CD4-positive, alpha-beta T cell treated with Interleukin-2 at 100 ng/mL for 4 hours (primary cell): ENCODE data around the gene ABCF2.

ENCODE experiments used
- DNase-seq: peaks from one replicate; pipeline ENCODE4 v3.0.0-alpha.2; 2020; ENCODE audit warnings: low spot score

The ABCF2 gene

DNA sequence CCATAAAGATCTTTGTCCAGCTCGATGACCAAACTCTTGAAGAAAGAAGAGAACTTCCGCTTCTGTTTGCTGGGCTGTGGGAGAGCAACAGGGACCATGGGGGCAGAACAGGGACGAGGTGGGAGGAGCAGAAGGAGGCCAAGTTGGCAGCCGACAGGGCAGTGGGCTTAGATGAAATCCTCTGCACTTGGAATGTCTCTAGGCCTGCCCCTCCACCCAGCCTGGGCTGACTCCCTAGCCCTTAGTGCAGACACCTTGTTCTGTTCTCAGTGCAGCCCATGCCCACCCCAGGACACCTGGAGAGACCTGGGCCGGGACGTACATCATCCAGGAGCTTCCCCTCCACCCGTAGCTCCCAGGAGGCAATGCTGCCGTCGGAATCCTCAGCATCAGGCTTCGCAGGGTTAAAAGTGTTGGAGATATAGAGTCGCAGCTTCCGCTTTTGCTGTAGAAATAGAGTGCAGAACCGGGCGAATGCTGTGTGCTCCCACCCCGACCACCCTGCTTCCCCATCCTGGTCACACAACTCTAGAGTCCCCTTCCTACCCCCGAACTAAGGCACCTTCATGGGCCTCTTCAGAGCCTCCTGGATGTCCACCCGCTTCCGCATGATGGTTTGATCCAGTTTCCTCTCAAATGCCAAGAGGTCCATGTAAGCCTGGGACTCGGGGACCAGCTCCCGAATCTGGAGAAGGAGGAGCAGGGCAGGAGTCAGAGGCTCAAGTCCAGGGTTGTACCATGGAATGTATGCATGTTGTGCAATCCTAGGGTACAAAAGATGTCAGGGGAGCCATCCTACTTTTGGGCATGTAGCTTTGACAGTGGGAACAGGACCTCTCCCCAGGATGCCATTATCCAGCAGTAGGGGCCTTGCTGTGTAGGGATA, 15.4 kb upstream of the ABCF2 start:
- no peak for DNase-seq

DNA sequence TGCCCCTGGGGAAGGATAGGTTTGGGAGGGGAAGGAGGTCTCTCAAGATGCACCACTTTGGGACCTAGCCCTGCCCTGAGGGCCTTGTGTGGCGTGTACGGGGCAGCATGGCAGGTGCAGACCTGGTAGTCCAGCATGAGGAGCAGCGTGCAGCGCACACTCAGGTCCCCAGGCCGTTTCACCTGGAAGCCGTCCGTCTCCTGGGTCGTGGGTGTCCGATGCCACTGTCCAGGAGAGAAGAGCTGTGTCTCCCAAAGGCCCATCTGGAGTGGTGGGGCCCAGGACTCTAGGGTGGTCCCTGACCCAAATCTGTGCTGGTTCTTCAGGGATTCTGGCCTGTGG, 14.7 kb upstream of the ABCF2 start:
- DNase-seq = no peak

DNA sequence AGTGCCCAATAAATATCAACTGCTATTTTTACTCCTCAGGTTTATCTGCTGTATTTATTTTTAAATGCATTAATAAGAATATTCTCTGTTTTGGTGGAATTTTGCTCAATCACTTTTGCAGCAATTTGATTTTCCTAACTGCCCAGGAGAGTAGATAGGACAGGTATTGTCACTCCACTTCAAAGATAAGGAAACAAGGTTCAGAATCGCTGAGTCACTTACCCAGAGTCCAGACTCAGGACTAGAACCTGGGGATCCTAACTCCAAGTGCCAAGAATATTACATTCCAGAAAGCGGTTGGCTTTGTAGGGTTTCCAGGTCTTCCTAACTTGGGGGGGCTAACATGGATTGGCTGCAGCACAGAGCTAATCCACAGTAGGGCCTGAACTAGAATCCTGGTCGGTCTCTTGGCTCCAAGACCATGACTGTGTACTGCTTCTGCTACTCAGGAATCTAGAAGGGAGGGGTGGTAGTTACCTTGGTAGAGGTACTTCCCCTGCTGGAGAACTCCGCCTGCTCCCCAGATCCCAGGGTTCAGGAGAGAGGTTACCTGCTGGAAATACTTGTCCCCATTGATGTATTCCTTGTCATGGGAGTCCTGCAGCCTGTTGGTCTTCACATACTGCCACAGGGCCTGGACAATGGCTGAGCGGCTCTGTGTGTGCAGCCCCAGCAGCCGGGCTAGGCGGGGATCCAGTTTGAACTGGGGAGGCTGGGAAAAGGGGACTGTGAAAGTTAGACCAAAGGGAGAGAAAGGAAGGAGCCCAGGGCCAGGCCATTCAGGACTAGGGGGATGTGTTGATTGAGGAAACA, 14.1 kb upstream of the ABCF2 start:
- no peak for DNase-seq

DNA sequence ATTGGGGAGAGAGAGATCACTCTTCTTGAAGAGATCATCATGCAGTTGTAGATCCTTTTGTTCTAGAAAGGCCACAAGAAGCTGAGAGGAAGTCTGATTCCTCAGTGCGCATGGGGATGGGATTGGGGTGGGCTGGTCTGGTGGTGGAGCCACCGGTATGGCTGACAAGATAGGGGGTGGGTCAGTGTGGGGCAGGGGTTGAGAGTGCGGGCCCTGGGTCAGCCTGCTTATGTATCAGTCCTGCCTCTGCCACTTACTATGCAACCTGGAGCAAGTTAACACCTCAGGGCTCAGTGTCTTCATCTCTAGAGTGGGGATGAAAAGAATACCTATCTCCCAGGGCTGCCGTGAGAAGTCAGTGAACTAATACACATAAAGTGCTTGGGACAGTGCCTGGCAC, 13.5 kb upstream of the ABCF2 start:
- DNase-seq = no peak

DNA sequence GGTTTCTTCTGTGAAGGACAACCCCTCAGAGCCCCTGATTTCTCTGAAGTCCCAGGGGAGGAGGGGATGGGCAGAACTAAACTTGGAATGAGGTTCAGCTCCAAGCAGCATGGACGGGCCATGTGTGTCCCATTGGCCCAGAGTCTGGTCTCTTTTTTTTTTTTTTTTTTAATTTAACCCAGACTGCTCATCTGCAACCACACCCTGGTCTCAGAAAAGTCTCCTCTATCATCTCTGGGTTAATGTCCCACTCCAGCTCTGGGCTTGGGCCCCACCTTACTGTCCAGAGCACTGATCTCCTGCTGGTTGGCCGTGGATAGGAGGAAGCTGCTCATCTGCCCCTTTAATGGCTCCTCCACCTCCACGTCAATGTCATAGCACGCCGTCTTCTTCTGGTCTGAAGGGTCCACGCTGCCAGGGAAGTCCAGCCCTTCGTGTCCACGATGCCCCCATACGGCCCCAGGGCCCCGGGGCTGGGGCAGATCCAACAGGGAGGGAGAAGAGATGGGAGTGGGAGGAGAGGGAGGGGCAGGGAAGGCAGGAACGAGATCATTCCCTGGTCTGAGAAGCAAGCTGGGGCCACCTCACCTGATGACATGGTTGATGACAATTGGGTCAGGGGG, 12.9 kb upstream of the ABCF2 start:
- no peak for DNase-seq

DNA sequence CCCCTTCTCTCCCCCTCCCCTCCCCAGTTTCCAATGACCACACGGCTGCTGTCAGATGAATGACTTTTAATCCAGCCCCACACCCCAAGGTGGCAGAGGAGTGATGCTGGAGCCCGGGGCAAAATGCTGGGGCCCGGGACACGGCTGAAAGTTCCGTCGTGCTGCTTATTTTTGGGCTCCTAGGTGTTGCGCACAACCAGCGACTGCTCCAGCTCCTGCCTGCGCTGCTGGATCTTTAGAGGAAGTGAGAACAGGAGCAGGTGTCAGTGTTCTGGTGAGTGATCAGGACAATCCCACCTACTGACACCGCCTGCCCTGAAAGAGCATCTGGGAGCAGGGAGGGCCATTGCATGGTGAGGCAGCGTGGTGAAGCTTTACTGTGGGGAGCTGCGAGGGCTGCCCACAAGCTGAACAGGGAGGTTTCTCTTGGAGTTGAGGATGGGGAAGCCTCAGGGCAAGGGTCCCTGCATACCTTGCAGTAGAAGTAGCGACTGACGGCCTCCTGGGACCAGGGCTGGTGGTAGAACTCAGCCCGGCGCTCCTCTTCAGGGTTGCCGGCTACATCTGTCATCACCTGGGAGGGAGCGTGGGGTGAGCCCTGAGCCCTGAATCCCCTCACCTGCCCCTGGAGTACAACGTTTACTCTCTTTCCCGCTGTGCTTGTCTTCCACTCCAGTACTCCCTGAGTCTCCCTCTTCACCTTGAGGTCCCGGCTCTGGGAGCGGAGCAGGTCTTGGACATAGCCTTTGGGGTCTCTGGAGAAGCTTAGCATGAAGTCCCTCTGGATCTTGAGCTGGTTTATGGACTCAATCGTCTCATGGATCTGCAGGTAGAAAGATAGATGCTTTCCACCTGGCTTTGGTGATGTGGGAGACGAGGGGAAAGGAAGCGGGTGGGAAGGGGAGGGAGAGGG, 12.2 kb upstream of the ABCF2 start:
- no peak for DNase-seq

DNA sequence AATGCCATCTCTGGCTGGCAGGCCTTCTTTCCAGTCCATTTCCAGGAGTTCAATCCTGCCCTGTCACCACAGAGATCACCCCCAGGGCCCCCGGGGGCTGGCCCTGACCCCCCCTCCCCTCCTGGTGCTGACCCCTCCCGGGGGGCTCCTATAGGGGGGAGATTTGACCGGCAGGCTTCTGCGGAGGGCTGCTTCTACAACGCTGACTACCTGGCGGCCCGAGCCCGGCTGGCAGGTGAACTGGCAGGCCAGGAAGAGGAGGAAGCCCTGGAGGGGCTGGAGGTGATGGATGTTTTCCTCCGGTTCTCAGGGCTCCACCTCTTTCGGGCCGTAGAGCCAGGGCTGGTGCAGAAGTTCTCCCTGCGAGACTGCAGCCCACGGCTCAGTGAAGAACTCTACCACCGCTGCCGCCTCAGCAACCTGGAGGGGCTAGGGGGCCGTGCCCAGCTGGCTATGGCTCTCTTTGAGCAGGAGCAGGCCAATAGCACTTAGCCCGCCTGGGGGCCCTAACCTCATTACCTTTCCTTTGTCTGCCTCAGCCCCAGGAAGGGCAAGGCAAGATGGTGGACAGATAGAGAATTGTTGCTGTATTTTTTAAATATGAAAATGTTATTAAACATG, 11.3 kb upstream of the ABCF2 start:
- no peak for DNase-seq

DNA sequence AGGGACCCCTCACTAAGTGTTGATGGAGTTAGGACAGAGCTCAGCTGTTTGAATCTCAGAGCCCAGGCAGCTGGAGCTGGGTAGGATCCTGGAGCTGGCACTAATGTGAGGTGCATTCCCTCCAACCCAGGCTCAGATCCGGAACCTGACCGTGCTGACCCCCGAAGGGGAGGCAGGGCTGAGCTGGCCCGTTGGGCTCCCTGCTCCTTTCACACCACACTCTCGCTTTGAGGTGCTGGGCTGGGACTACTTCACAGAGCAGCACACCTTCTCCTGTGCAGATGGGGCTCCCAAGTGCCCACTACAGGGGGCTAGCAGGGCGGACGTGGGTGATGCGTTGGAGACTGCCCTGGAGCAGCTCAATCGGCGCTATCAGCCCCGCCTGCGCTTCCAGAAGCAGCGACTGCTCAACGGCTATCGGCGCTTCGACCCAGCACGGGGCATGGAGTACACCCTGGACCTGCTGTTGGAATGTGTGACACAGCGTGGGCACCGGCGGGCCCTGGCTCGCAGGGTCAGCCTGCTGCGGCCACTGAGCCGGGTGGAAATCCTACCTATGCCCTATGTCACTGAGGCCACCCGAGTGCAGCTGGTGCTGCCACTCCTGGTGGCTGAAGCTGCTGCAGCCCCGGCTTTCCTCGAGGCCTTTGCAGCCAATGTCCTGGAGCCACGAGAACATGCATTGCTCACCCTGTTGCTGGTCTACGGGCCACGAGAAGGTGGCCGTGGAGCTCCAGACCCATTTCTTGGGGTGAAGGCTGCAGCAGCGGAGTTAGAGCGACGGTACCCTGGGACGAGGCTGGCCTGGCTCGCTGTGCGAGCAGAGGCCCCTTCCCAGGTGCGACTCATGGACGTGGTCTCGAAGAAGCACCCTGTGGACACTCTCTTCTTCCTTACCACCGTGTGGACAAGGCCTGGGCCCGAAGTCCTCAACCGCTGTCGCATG, 10.5 kb upstream of the ABCF2 start:
- no peak for DNase-seq

DNA sequence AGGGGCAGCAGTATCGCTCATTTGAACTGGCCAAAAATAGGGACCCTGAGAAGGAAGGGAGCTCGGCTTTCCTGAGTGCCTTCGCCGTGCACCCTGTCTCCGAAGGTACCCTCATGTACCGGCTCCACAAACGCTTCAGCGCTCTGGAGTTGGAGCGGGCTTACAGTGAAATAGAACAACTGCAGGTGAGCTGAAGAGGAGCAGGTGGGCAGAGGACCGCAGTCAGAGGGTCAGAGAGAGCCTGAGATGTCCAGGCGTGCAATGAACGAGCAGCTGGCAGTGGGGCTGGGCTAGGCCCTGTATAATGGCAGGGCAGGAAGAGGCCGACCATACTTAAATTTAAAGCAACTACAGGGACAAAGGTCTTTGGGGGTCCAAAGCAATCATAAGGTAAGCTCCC, 9.4 kb upstream of the ABCF2 start:
- no peak for DNase-seq

DNA sequence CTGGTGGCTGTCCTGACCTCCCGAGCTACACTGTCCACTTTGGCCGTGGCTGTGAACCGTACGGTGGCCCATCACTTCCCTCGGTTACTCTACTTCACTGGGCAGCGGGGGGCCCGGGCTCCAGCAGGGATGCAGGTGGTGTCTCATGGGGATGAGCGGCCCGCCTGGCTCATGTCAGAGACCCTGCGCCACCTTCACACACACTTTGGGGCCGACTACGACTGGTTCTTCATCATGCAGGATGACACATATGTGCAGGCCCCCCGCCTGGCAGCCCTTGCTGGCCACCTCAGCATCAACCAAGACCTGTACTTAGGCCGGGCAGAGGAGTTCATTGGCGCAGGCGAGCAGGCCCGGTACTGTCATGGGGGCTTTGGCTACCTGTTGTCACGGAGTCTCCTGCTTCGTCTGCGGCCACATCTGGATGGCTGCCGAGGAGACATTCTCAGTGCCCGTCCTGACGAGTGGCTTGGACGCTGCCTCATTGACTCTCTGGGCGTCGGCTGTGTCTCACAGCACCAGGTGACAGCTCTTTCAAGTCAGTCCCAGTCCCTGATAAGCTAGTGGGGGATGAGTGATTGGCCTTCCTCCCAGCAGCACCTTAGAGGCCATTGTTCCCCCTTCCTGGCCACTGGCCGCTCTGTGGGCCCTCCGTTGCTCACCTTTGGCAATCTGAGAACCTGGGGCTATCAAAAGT, 8.2 kb upstream of the ABCF2 start:
- DNase-seq = no peak

DNA sequence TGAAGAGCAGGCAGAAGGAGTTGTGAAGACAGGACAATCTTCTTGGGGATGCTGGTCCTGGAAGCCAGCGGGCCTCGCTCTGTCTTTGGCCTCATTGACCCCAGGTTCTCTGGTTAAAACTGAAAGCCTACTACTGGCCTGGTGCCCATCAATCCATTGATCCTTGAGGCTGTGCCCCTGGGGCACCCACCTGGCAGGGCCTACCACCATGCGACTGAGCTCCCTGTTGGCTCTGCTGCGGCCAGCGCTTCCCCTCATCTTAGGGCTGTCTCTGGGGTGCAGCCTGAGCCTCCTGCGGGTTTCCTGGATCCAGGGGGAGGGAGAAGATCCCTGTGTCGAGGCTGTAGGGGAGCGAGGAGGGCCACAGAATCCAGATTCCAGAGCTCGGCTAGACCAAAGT, 6.8 kb upstream of the ABCF2 start:
- no peak for DNase-seq

DNA sequence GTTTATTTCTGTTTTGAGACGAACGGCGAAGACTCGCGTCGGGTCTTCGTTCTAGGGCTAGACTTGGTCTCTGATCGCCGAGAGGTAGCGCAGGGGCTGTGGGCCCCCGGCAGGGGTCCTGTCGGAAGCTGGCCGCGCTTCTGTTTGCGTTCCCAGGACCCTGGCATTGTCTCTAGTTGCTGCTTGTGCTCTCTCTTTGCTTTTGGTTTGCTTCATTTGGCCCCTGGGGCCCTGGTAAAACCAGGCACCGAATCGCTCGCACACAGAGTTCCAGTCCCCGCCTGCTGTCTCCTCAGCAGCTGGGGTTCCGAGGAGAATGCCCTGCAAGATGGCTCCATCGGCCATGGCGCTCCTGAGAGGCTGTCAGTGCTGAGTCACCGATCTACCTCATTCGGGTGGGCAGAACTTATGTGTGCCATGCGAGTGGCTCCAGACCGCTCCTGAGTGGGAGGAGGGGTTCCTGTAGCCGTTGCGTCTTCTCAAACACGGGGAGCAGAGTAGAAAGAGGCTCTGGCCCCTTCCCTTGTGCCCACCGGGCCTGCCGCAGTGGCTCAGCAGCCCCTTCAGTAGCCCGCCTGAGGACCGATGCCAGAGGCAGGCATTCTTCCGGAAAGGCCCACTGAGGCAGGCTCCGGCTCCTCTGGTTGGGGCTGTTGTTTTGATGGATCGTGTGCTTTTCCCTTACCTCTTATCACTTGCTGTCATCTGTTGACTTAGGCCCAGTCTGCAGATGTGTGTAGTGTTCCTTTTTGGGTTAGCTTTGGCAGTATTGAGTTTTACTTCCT, 6.1 kb upstream of the ABCF2 start:
- peak; percentile 71 for DNase-seq

DNA sequence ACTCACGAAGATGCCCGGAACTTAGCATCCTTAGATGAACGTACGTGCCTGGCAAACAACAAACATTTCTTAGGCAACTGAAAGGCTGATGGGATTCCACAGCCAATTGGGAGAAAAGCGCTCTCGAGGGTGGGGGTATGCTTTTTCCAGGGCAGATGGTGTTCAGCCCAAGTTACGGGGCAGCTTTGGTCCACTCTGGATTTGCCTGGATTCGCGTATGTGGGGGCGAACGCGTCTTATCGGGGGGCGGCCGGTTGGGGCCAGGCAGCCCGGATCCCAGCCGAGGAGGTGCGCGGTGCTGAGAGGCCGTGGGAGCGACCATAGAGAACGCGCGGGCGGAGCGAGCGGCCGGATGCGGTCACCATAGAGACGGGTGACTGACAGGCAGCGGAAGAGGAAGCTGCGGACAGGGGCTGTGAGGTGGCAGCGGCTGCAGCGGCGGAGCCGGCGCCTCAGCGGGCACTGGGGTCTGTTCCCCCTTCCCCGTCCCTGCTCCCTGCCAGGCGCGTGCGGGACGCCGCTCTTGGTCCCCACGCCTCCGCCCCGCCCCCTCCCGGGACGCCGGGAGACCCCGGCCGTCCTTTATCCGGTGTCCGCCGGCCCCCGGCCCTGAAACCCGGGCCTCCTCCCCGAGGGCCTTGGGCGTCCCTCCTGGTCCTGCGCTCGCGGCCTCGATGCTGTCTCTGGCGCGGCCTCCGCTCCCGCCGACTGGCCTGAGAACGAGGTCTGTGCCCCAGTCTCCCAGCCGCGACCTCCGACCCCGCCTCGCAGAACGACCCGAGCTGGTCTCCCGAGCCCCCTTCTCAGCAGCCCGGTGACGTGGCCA, 5.3 kb upstream of the ABCF2 start, which contains the start of gene CHPF2:
Gene CHPF2 (plus strand): TSS at position 393 of the 826 bp plus-strand sequence. CDS start 1,529 bp downstream, outside the sequence.
- peak; percentile 89 for DNase-seq

DNA sequence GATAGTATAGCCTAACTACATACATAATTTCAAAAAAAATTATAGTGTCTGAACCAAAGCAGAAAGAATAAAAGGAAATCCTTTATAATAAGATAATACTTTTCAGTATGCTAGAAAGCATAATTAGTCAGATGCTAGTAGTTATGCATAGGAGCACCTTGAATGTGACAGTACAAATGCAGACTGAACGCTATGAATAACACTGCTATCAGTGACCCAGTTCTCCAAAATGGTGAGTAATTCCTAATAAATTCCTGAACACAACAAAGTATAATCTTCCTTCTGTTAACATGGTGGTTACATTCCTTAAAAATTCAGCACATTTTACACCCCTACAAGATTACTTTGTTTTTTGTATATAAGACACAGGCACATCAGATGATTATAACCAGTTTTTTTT, 4.1 kb upstream of the ABCF2 start:
- DNase-seq = no peak

DNA sequence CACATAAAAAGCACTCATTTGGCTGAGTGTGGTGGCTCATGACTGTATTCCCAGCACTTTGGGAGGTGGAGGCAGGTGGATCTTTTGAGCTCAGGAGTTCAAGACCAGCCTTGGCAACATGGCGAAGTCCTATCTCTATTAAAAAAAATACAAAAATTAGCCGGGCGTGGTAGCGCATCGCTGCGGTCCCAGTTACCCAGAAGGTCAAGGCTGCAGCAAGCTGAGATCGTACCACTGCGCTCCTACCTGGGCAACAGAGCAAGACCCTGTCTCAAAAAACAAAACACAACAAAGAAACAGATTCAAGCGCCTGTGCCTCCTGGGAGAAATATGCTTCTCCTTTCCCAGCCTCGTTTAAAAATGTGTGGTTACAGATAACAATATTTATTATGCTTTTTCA, 2.2 kb upstream of the ABCF2 start:
- DNase-seq = no peak

DNA sequence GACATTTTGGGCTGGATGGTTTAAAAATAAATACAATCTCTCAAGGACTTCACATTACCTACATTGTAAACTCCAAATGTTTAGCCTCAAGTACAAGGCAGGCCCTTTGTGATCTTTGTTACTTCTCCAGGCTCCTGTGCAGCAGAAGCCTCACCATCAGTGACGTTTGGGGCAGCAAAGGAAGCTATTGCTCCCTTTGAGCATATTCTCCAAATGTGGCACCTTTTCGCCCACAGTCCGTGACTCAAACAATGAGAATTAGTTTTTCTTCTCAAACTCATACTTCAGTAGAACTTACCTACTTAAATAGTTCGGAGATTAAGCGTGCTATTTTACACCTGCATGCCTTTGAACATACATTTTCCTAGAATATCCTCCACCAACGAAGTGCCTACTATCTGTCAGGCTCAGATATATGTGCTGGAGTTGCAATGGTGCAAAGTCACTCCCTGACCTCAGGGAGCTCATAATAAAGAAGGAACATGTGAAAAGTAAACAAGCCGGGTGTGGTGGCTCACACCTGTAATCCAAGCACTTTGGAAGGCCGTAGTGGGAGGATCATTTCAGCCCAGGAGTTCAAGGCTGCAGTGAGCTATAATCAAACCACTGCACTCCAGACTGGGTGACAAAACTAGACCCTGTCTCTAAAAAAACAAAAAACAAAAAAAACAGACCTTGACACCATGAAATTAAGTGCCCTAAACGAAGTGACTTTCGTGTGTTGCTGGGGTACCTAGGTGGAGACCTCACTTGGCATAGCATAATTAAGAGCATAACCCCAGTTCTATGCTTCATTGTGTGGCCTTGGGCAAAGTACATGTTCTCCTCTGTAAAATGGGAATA, 1.2 kb upstream of the ABCF2 start:
- no peak for DNase-seq

DNA sequence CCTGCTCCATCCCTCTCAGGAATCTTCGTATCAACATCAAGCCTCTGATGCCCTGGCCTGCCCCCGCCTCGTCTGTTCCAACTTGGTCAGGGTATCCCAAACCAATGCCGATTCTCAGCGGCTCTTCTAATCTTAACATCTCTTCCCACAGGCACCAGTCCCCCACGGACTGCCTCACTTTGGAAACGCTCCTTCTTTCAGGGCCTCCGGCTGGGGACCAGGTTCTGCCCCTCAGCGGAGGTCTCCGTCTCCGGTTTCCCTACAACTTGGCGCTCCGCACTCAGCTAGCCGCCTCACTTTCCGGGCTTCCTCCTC, 488 bp downstream of the ABCF2 start:
- no peak for DNase-seq
